Measurements from ENCODE around the gene SLC22A4. TPM values are rescaled to one million over a fixed set of nuclear protein-coding genes. Genes with fewer than 3 reads are reported as not detected.

The SLC22A4 gene
- total and polyA plus RNA-seq, 4 donors: 0.25 to 42.2 (median 0.47) TPM

- no peak for TF ChIP-seq HNF4G (IDR thresholded peaks at IDR 0.05)
Observed at GRCh38 chr5:132273631-132274030, 20.6 kb upstream of the SLC22A4 start (continued).

DNA sequence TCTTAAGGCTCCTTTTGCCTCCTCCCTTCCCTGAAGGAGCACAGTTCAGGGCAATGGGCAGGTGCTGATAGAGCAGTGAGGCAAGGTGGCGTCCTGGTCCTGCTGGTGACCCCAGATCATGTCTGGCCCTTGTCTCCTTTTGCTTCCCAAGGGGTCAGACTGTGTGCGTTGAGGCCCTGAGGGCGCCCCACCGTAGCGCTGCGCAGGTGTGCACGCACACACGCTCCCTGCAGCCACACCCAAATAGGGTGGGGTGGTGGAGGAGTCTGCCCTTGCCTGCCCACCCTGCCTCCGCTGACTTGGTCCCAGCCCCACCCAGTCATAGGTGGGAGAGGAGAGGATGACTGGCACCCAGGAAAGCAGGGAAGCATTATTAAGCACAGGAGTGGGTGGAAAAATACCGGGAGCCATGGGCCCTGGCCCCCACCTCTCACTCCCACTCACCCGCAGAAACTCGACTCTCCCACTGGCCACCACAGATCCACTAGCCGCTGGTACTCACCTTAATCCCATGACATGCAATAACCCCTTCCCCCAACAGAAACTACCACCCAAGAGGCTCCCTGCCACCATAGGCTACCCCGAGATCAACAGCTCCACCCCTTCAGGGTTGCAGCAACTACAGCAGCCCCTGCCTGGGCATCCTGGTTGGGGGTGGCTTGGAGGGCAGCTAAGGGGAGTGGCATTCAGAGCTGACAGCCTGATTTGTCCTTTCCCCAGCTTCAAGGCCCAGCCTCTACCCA is 20.0 kb upstream of the SLC22A4 start:
- TF ChIP-seq YY1 (IDR thresholded peaks at IDR 0.05) (no peak), FOXA2 (IDR thresholded peaks at IDR 0.05) (no peak), FOXA1 (IDR thresholded peaks at IDR 0.05) (no peak), HNF4A (conservative IDR thresholded peaks at IDR 0.05) (no peak), TAF1 (conservative IDR thresholded peaks at IDR 0.05) (no peak), RXRA (IDR thresholded peaks at IDR 0.05) (no peak), JUND (IDR thresholded peaks at IDR 0.05) (no peak), GABPA (IDR thresholded peaks at IDR 0.05 in 1 of 2, conservative IDR thresholded peaks at IDR 0.05 in 1 of 2) (no peak), ZBTB33 (IDR thresholded peaks at IDR 0.05) (no peak), NR2F2 (IDR thresholded peaks at IDR 0.05) (no peak)
- TF ChIP-seq, protein P1, sequence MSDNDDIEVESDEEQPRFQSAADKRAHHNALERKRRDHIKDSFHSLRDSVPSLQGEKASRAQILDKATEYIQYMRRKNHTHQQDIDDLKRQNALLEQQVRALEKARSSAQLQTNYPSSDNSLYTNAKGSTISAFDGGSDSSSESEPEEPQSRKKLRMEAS (IDR thresholded peaks at IDR 0.05): no peak
- TF ChIP-seq, protein P2, sequence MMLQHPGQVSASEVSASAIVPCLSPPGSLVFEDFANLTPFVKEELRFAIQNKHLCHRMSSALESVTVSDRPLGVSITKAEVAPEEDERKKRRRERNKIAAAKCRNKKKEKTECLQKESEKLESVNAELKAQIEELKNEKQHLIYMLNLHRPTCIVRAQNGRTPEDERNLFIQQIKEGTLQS (IDR thresholded peaks at IDR 0.05): no peak
- TF ChIP-seq, protein P3, sequence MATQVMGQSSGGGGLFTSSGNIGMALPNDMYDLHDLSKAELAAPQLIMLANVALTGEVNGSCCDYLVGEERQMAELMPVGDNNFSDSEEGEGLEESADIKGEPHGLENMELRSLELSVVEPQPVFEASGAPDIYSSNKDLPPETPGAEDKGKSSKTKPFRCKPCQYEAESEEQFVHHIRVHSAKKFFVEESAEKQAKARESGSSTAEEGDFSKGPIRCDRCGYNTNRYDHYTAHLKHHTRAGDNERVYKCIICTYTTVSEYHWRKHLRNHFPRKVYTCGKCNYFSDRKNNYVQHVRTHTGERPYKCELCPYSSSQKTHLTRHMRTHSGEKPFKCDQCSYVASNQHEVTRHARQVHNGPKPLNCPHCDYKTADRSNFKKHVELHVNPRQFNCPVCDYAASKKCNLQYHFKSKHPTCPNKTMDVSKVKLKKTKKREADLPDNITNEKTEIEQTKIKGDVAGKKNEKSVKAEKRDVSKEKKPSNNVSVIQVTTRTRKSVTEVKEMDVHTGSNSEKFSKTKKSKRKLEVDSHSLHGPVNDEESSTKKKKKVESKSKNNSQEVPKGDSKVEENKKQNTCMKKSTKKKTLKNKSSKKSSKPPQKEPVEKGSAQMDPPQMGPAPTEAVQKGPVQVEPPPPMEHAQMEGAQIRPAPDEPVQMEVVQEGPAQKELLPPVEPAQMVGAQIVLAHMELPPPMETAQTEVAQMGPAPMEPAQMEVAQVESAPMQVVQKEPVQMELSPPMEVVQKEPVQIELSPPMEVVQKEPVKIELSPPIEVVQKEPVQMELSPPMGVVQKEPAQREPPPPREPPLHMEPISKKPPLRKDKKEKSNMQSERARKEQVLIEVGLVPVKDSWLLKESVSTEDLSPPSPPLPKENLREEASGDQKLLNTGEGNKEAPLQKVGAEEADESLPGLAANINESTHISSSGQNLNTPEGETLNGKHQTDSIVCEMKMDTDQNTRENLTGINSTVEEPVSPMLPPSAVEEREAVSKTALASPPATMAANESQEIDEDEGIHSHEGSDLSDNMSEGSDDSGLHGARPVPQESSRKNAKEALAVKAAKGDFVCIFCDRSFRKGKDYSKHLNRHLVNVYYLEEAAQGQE (IDR thresholded peaks at IDR 0.05): no peak
- no peaks in the 10 kb centered on the region for H3K27me3 ChIP-seq (ENCODE audit: control insufficient read depth in 4 of 4, insufficient read depth in 4 of 4, low read length in 3 of 4)
- 92% methylated on average over 14 of the region's 14 CpGs for WGBS
- H3K4me1 ChIP-seq (ENCODE audit: control insufficient read depth in 4 of 4, insufficient read depth in 4 of 4, low read length in 3 of 4): peaks cover 0 to 16% (median 0%) of the 10 kb centered on the region in 4 donors
- H3K27ac ChIP-seq (ENCODE audit: low read depth in 1 of 2, low read length in 2 of 2): no peak overlapping the region
- no peaks in the 10 kb centered on the region for H3K9me3 ChIP-seq (ENCODE audit: control insufficient read depth in 4 of 4, low read length in 3 of 4)
- H3K9ac ChIP-seq (ENCODE audit: low read depth in 1 of 2, low read length in 2 of 2): no peak overlapping the region
- no peak for DNase-seq (ENCODE audit: low spot score)
- H3K36me3 ChIP-seq (ENCODE audit: control insufficient read depth in 4 of 4, insufficient read depth in 3 of 4, low read depth in 1 of 4, low read length in 3 of 4): no peaks in the 10 kb centered on the region
- no peak overlapping the region for H3K4me3 ChIP-seq (ENCODE audit: low read depth in 1 of 3, low read length in 3 of 3)
